Measurements from ENCODE around the gene KASH5. TPM values are rescaled to one million over a fixed set of nuclear protein-coding genes. Genes with fewer than 3 reads are reported as not detected.

KASH5 gene
- polyA plus RNA-seq, 3 donors, result 0.14 to 0.57 (median 0.45) TPM

DNA sequence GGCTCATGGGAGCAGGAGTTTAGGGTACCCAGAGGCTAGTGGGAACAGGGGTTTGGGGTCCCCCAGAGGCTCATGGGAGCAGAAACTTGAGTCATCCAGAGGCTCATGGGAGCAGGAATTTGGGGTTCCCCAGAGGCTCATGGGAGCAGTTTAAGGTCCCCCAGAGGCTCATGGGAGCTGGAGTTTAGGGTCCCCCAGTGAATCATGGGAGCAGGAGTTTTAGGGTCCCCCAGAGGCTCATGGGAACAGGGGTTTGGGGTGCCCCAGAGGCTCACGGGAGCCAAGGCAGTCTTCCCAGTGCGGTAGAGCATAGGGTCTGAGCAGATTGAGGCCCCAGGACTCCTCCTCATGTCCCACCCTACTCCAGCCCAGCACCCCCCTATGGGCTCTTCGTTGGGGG lies 77.3 kb downstream of the KASH5 start:
- no peak for DNase-seq (ENCODE audit: extremely low read depth in 1 of 11, low read depth in 9 of 11, low spot score in 4 of 11)

Other genes starting within 250 kb of the KASH5 start
- 10 to 100 TPM; 29.2 to 38.1 (median 36.2) TPM for gene HRC, start 232.9 kb upstream of the KASH5 start, polyA plus RNA-seq (ENCODE audit: insufficient read length in 3 of 3)
- 10 to 100 TPM; 29.3 to 51.3 (median 32.8) TPM for gene TRPM4, start 230.5 kb upstream of the KASH5 start, polyA plus RNA-seq (ENCODE audit: insufficient read length in 3 of 3)
- 1 to 10 TPM; 2.5 to 5.3 (median 3.1) TPM for gene SLC6A16, start 63.1 kb upstream of the KASH5 start, polyA plus RNA-seq (ENCODE audit: insufficient read length in 3 of 3)
- 10 to 100 TPM; 34.0 to 49.0 (median 34.6) TPM for gene CD37, start 52.8 kb upstream of the KASH5 start, polyA plus RNA-seq (ENCODE audit: insufficient read length in 3 of 3)
- 100 to 1,000 TPM in 1 of 3 donors, 10 to 100 TPM in 2; 88.2 to 114 (median 93.0) TPM for gene TEAD2, start 25.8 kb upstream of the KASH5 start, polyA plus RNA-seq (ENCODE audit: insufficient read length in 3 of 3)
- 1 to 10 TPM; 4.0 to 6.4 (median 5.1) TPM for gene DKKL1, start 24.4 kb upstream of the KASH5 start, polyA plus RNA-seq (ENCODE audit: insufficient read length in 3 of 3)
- not detected for gene PTH2, start 35.2 kb downstream of the KASH5 start, polyA plus RNA-seq (ENCODE audit: insufficient read length in 3 of 3)
- gene GFY, start 37.1 kb downstream of the KASH5 start, polyA plus RNA-seq (ENCODE audit: insufficient read length in 3 of 3), result not detected
- gene SLC17A7, start 53.3 kb downstream of the KASH5 start, polyA plus RNA-seq (ENCODE audit: insufficient read length in 3 of 3), result under 1 TPM; 0.19 to 0.47 (median 0.33) TPM
- gene PIH1D1, start 63.6 kb downstream of the KASH5 start, polyA plus RNA-seq (ENCODE audit: insufficient read length in 3 of 3), result 100 to 1,000 TPM in 1 of 3 donors, 10 to 100 TPM in 2; 85.0 to 102 (median 91.3) TPM
- 10 to 100 TPM; 14.4 to 27.7 (median 26.4) TPM for gene ALDH16A1, start 65.0 kb downstream of the KASH5 start, polyA plus RNA-seq (ENCODE audit: insufficient read length in 3 of 3)
- gene FLT3LG, start 86.0 kb downstream of the KASH5 start, polyA plus RNA-seq (ENCODE audit: insufficient read length in 3 of 3), result 1 to 10 TPM; 2.5 to 4.4 (median 3.2) TPM
- gene RPL13A, start 99.4 kb downstream of the KASH5 start, polyA plus RNA-seq (ENCODE audit: insufficient read length in 3 of 3), result 1,000 to 10,000 TPM; 2,269 to 2,915 (median 2,804) TPM
- 1,000 to 10,000 TPM; 2,058 to 2,977 (median 2,724) TPM for gene RPS11, start 108.2 kb downstream of the KASH5 start, polyA plus RNA-seq (ENCODE audit: insufficient read length in 3 of 3)
- 100 to 1,000 TPM; 225 to 312 (median 227) TPM for gene FCGRT, start 124.4 kb downstream of the KASH5 start, polyA plus RNA-seq (ENCODE audit: insufficient read length in 3 of 3)
- gene RCN3, start 139.8 kb downstream of the KASH5 start, polyA plus RNA-seq (ENCODE audit: insufficient read length in 3 of 3), result 10 to 100 TPM; 13.1 to 24.6 (median 23.3) TPM
- gene NOSIP, start 192.3 kb downstream of the KASH5 start, polyA plus RNA-seq (ENCODE audit: insufficient read length in 3 of 3), result 10 to 100 TPM; 61.9 to 75.9 (median 67.5) TPM
- gene PRRG2, start 193.1 kb downstream of the KASH5 start, polyA plus RNA-seq (ENCODE audit: insufficient read length in 3 of 3), result 1 to 10 TPM; 5.8 to 6.8 (median 5.9) TPM
- gene PRR12, start 202.9 kb downstream of the KASH5 start, polyA plus RNA-seq (ENCODE audit: insufficient read length in 3 of 3), result 10 to 100 TPM; 17.0 to 30.2 (median 28.6) TPM